GM12878 (cell line): Measurements from ENCODE around the gene CD70. TPM values are rescaled to one million over a fixed set of nuclear protein-coding genes. Genes with fewer than 3 reads are reported as not detected.
A peak's percentile ranks its signal among the peaks of the same experiment; 100 is the strongest.

ENCODE experiments used
- BACH1 ChIP-seq: fragments of 450-650 bp; IDR thresholded peaks from 2 replicates; pipeline ENCODE4 v1.6.1; 2017; ENCODE audit warnings: mild to moderate bottlenecking, borderline replicate concordance
- BCL11A ChIP-seq: IDR thresholded peaks from 2 replicates; pipeline ENCODE4 v1.6.1; 2011; ENCODE audit warnings: low read depth, low read length
- BRCA1 ChIP-seq: IDR thresholded peaks from 2 replicates; pipeline ENCODE4 v1.6.1; 2011; ENCODE audit warnings: low read depth, low read length, improper control_type of control experiment
- ELK1 ChIP-seq: IDR thresholded peaks from 2 replicates; pipeline ENCODE4 v1.6.1; 2012; ENCODE audit warnings: low read depth, low read length, improper control_type of control experiment
- HCFC1 ChIP-seq: fragments of 150-350 bp; IDR thresholded peaks from 2 replicates; pipeline ENCODE4 v1.6.1; 2014; ENCODE audit warnings: low read length
- IKZF2 ChIP-seq, 2 experiments: fragments of 450-650 bp; IDR thresholded peaks; 2 replicates each; pipeline ENCODE4 v1.6.1; 2017; ENCODE audit warnings: mild to moderate bottlenecking in 2 of 2, moderate library complexity in 2 of 2
- IRF4 ChIP-seq: IDR thresholded peaks from 2 replicates; pipeline ENCODE4 v1.6.1; 2011; ENCODE audit warnings: low read depth, low read length
- IRF5 ChIP-seq: fragments of 450-650 bp; IDR thresholded peaks from 2 replicates; pipeline ENCODE4 v1.6.1; 2017; ENCODE audit warnings: borderline replicate concordance
- LARP7 ChIP-seq: fragments of 450-650 bp; IDR thresholded peaks from 2 replicates; pipeline ENCODE4 v1.6.1; 2017; ENCODE audit warnings: mild to moderate bottlenecking
- MAX ChIP-seq: IDR thresholded peaks from 2 replicates; pipeline ENCODE4 v1.6.1; 2012; ENCODE audit warnings: low read depth, low read length, improper control_type of control experiment
- PML ChIP-seq: IDR thresholded peaks from 2 replicates; pipeline ENCODE4 v1.6.1; 2012; ENCODE audit warnings: low read length, inconsistent platforms
- POLR2AphosphoS2 ChIP-seq: IDR thresholded peaks from 2 replicates; pipeline ENCODE4 v1.6.1; 2011; ENCODE audit warnings: low read depth, mild to moderate bottlenecking, low read length, improper control_type of control experiment, moderate library complexity
- POLR2AphosphoS5 ChIP-seq: IDR thresholded peaks from 2 replicates; pipeline ENCODE4 v1.6.1; 2011; ENCODE audit warnings: mild to moderate bottlenecking, low read length, inconsistent platforms
- RAD21 ChIP-seq: IDR thresholded peaks from 2 replicates; pipeline ENCODE4 v1.6.1; 2011; ENCODE audit warnings: mild to moderate bottlenecking, low read depth, low read length, moderate library complexity; ENCODE audit not compliant: insufficient read depth
- RCOR1 ChIP-seq: conservative IDR thresholded peaks from 2 replicates; pipeline ENCODE4 v1.6.1; 2012; ENCODE audit warnings: low read depth, low read length, improper control_type of control experiment
- SMC3 ChIP-seq: IDR thresholded peaks from 2 replicates; pipeline ENCODE4 v1.6.1; 2011; ENCODE audit warnings: low read length, improper control_type of control experiment, borderline replicate concordance
- SREBF1 ChIP-seq: IDR thresholded peaks from 2 replicates; pipeline ENCODE4 v1.6.1; 2012; ENCODE audit warnings: mild to moderate bottlenecking, low read length
- TAF1 ChIP-seq: IDR thresholded peaks from 2 replicates; pipeline ENCODE4 v1.6.1; 2011; ENCODE audit warnings: mild to moderate bottlenecking, low read depth, low read length, borderline replicate concordance
- TBL1XR1 ChIP-seq: IDR thresholded peaks from 2 replicates; pipeline ENCODE4 v1.6.1; 2012; ENCODE audit warnings: low read depth, low read length, improper control_type of control experiment
- YBX1 ChIP-seq: fragments of 450-650 bp; IDR thresholded peaks from 2 replicates; pipeline ENCODE4 v1.6.1; 2016; ENCODE audit warnings: antibody characterized with exemption
- YY1 ChIP-seq: IDR thresholded peaks from 2 replicates; pipeline ENCODE4 v1.6.1; 2011; ENCODE audit warnings: low read depth, mild to moderate bottlenecking, low read length
- ZBED1 ChIP-seq: IDR thresholded peaks from 2 replicates; pipeline ENCODE4 v1.6.1; 2016; ENCODE audit warnings: borderline replicate concordance
- ZBTB33 ChIP-seq: fragments of 450-650 bp; IDR thresholded peaks from 2 replicates; pipeline ENCODE4 v1.6.1; 2017; ENCODE audit warnings: mild to moderate bottlenecking
- ZBTB40 ChIP-seq: fragments of 450-650 bp; IDR thresholded peaks from 2 replicates; pipeline ENCODE4 v1.6.1; 2016; ENCODE audit warnings: mild to moderate bottlenecking, moderate library complexity, borderline replicate concordance
- ZNF217 ChIP-seq: fragments of 450-650 bp; IDR thresholded peaks from 2 replicates; pipeline ENCODE4 v1.6.1; 2017; ENCODE audit warnings: antibody characterized with exemption, mild to moderate bottlenecking
- polyA plus RNA-seq, 11 experiments: library from polyadenylated mRNA; depleted of rRNA in 4 of 11; unstranded in 6 of 11; stranded (reverse) in 5 of 11; fragments of >200 nt; fragmentation: Nextera tagmentation in 4 of 11; fragmentation: Illumina TruSeq in 1 of 11; extraction: Ambion mirVana in 4 of 11; extraction: Trizol in 1 of 11; gene quantifications; 1 replicate in 1 of 11; 2 replicates in 10 of 11; pipeline versions ENCODE4 v1.2.1 to v1.2.3, GENCODE V29; 2011 to 2016; ENCODE audit warnings: inconsistent platforms in 2 of 11, missing spikeins in 2 of 11, low read depth in 1 of 11
- total RNA-seq, 4 experiments: library from RNA; depleted of rRNA in 3 of 4; stranded (reverse); fragments of >200 nt in 3 of 4; fragmentation: Illumina TruSeq in 1 of 4; extraction: Trizol in 1 of 4; gene quantifications; 2 replicates each; pipeline versions ENCODE4 v1.2.1 to v1.2.3, GENCODE V29; 2013 to 2021

CD70 gene
- total and polyA plus RNA-seq, 10 of the 15 experiments (the other 5 are each of a cell fraction or from before 2014, with no cell fraction given): 16.4 to 441 (median 265) TPM

GRCh38 chr19:6590827-6591319 lies at the start of gene CD70 (continued):
- TF ChIP-seq ZBTB33 (no peak), HCFC1 (no peak; the same call in 1 of the 2 replicates), ELK1 (no peak), YY1 (peak; percentile 54; the same call in 1 of the 2 replicates), BCL11A (peak; percentile 5; the same call in 1 of the 2 replicates), RAD21 (0 out of 2 replicates have a peak, but pooled peaks have one; percentile 1), ZBTB40 (no peak), PML (peak; percentile 82), BRCA1 (no peak), YBX1 (no peak), BACH1 (peak; percentile 80), TBL1XR1 (peak; percentile 75), RCOR1 (no peak), IRF4 (no peak), POLR2AphosphoS2 (no peak; the same call in 1 of the 2 replicates), ZBED1 (no peak; the same call in 1 of the 2 replicates), ZNF217 (no peak), MAX (peak; percentile 76), POLR2AphosphoS5 (peak; percentile 97), IKZF2 (IDR thresholded peaks at IDR 0.05) (peak; percentile 63 to 65; a peak in 3 of 4 replicates), LARP7 (peak; percentile 82), SREBF1 (peak; percentile 39; the same call in 1 of the 2 replicates), TAF1 (peak; percentile 89), IRF5 (no peak), SMC3 (no peak; the same call in 1 of the 2 replicates)
